Peyer's patch (tissue), 4 donors: ENCODE results near the gene OR4D6.

Experiments
- POLR2A ChIP-seq, 2 donors: fragments of 450-650 bp; IDR thresholded peaks; one replicate each; pipeline ENCODE4 v1.5.1; 2017; ENCODE audit warnings: antibody characterized with exemption in 2 of 2, mild to moderate bottlenecking in 2 of 2, moderate library complexity in 2 of 2
- TF ChIP-seq, protein P1 (sequence below), 6 experiments: fragments of 450-650 bp in 4 of 6; fragments of 200-600 bp in 2 of 6; sonication (generic) in 1 of 6; IDR thresholded peaks; one replicate each; pipeline ENCODE4 v1.5.1; 2017 to 2019; ENCODE audit warnings: antibody characterized with exemption in 6 of 6, mild to moderate bottlenecking in 3 of 6, moderate library complexity in 1 of 6

DNA sequence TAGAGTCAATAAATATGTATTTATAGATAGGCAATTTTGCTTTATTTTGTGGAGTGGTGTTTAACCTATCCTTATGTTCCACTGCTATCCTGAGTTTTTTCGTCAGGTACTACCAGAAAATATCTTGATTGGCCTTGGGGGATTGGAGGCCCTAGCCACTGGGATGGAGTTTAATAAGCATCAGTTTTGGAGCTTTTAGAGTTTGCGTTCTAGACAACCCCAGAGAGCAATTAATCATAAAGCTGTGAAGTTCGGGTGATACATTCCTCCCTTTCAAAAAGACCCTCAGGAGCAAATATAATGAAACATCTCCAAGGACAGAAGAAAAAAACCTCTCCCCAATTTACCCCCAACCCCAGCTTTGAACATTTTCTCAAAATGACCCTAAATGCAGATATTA is 20.6 kb upstream of the OR4D6 start, which contains the start of gene OR5A1:
- TF ChIP-seq, protein P1, sequence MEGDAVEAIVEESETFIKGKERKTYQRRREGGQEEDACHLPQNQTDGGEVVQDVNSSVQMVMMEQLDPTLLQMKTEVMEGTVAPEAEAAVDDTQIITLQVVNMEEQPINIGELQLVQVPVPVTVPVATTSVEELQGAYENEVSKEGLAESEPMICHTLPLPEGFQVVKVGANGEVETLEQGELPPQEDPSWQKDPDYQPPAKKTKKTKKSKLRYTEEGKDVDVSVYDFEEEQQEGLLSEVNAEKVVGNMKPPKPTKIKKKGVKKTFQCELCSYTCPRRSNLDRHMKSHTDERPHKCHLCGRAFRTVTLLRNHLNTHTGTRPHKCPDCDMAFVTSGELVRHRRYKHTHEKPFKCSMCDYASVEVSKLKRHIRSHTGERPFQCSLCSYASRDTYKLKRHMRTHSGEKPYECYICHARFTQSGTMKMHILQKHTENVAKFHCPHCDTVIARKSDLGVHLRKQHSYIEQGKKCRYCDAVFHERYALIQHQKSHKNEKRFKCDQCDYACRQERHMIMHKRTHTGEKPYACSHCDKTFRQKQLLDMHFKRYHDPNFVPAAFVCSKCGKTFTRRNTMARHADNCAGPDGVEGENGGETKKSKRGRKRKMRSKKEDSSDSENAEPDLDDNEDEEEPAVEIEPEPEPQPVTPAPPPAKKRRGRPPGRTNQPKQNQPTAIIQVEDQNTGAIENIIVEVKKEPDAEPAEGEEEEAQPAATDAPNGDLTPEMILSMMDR (IDR thresholded peaks at IDR 0.05): no peak
- TF ChIP-seq POLR2A (IDR thresholded peaks at IDR 0.05): no peak
